GM10847 (cell line): Measurements from ENCODE around the gene BUB3.

Experiments used
- POLR2A ChIP-seq: IDR thresholded peaks from 2 replicates; pipeline ENCODE4 v1.6.1; 2011; ENCODE audit not compliant: insufficient read length; ENCODE audit errors: extremely low read depth

Gene BUB3

GRCh38 chr10:123136806-123137642 is 17.2 kb upstream of the BUB3 start:
- no peak for TF ChIP-seq POLR2A

DNA sequence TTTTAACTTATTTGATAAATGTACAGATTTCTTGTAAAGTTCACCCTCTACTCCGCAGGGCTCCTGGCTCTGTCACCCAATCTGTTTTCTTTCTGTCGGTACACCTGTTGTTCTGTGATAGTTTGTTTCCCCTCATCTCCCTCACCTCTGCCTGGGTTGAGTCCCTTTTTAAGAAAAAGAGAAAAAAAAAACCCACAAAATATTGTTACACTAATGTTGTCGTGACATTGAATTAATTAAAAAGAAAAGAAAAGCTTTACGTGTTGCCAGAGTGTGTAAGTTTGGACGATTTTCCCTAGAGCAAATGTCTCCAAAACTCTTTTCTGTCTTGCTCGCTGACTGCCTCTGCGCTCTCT is 15.1 kb upstream of the BUB3 start:
- TF ChIP-seq POLR2A: no peak

DNA sequence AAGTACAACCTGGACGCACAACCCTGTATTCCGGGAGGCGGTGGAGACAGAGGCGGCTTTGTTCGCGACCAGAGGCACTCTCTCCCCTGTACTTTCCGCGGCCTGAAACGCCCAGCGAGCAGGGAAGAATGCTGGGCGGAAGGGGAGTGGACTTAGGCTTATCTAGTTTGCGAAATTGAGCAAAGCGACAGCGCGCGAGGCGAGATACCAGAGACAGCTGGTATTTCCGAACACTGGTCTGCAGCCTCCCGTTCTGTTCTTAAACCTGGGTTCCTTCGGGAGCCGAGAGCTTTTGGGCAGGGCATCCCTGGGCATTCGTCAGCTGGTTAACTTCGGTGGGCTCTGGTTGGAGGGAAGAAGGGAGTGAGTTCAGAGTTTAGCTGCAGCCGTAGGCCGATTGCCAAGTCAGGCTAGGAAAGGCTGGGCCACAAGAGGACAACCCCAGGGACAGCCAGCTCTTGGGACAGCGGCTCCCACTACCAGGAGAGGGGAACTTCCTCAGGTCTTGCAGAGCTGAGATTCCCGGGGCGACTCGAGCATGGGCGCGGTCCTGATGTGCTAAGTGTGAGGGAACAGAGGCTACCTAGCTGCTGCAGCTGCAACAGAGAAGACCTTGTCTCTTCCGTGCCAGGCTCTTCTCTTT is 14.6 kb upstream of the BUB3 start:
- TF ChIP-seq POLR2A: no peak

DNA sequence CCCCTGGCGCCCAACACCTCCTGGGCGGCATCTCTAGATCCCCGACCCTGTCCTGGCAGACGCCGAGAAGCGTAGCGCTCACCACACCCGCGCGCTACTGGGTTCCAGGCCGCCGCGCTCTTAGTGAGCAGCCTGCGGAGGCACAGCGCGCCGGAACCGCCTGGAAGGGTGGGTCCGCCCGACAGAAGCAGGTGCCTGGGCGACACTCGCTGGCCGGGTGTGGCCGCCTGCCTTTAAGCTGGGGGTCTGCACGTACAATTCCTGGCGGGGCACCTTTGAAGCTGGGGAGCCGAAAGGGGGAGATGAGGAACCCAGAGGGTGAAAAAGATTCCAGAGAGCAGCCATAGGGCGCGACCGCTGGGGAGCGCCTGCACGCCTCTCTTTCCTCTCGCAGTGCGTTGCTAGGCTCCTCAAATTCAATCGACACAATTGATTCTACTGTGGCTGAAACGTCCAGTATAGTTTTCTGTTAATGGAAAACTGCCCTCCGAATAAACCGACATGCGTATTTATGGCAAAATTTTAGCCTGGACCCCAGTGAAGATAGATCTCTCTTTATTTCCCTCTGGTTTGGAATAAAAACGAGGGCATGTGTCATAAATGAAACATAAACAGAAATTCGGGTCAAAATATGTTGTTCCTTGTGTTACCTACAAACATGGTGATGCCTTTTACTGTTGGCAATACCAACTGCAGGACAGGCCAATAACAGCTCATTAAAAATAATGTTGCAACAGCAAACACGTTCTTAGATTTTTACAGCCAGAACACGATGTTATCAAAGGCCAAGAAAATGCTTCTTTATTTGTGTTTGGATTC is 13.8 kb upstream of the BUB3 start:
- TF ChIP-seq POLR2A: no peak

DNA sequence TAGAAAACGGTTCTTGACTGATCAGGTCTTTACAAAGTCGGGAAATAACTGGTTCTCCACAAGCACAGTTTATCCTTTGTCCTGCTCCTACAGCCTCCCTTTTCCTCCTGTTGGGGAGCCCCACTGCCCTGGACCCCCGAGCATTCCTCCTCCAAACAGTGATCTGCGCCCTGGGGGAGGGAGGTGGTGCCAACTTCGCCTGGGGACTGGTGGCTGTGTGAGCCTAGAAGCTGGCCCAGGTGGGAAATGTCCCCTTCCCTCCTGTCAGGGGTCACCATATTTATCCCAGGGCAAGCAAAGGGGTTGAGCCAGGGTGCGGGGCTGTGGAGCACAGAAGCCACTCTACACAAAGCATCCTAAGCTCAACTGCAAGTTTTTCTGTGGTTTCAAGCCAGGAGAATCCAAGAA is 13.2 kb upstream of the BUB3 start:
- TF ChIP-seq POLR2A: no peak

DNA sequence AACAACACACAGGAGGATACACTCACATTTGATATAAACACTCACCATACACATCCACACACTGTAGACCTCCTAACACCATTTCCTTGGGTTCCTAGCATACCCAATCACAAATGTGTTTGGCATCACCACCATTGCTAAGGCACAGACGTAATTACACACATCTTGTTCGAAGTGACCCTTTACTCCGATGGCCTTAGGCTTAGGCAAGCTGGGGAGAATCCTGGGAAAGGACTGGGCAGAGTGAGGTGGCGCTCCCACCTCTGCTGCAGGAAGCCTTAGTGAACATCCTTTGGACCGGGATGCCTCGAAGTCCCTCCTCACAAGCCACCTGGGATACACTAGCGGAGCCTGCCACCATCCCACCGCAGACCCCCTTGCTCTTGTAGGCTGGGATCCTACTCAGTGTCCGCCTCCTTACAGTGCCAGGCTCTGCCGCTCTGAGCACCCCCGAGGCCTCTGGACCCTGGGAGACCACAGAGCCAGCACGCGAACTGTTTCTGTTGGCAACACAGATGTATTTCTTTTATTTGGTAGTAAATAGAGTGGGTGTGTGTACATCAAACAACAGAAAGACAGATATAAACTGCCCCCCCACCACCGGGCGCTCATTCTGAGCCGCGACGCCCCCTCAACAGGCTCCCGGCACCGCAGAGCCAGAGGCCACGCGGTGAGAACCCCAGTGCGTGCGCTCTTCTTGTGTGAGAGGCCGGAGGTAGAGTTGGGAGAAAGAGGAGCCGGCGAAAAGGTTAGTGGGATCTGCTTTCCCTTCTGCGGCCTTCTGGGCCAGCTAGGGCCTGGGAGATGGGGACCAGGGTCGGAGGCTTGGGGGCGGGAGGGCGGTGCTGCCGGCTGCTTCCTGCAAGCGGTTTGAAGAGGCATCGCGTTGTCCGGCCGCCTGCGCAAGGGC is 12.2 kb upstream of the BUB3 start:
- no peak for TF ChIP-seq POLR2A

DNA sequence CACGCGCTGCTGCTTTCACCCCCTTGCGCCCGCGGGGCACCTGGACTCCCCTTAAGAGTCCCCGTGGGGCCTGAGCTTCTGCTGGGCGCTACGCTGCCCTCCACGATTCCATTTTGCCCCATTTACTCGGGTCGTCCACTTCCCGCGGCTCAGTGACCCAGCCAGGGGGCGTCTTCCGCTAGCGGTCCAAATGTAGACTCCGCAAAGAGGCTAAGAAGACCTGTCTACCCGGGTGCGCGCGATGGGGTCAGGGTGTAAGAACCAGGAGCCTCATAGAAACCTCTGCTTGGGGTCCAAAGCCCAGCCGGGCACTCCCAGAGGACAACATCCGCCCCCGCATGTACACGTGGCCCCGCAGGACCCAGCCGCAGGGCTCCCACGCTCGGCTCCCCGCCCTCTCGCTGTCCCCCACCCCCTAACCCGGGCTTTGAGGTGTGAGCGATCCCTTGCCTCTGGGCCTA is 11.5 kb upstream of the BUB3 start:
- TF ChIP-seq POLR2A: no peak

DNA sequence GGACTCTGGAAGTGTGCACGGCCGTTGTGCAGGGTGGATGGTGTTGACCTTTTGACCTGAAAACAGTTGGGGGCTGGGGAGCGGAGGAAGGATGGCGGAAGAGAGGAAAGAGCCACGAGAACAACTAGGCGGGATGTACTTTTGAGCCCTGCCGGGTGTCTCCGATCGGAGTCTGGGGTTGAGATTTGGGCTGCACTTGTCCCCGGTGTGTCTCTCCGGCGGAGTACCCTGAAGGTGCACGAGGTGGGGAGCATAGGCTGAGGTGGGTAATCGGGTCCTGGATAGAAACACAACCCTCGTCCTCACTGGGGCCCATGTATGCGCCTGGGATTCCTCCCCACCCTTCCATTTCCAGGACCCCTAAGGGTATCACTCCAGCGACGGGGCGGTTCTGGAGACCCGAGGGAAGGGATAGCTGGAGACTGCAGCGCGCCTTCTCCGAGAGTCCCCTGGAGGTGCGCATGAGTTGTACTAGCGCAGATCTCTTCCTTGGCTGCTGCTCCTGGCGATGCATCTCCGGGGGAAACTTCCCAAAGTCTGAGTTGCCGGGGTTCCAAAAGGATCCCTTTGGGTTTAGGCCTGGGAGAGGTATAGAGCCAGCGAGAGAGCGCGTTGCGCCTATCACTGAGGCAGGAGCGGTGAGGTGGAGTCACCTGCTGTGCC is 10.9 kb upstream of the BUB3 start:
- TF ChIP-seq POLR2A: no peak

- TF ChIP-seq POLR2A: no peak
These were observed 10.4 kb upstream of the BUB3 start for GRCh38 chr10:123143825-123144168.

DNA sequence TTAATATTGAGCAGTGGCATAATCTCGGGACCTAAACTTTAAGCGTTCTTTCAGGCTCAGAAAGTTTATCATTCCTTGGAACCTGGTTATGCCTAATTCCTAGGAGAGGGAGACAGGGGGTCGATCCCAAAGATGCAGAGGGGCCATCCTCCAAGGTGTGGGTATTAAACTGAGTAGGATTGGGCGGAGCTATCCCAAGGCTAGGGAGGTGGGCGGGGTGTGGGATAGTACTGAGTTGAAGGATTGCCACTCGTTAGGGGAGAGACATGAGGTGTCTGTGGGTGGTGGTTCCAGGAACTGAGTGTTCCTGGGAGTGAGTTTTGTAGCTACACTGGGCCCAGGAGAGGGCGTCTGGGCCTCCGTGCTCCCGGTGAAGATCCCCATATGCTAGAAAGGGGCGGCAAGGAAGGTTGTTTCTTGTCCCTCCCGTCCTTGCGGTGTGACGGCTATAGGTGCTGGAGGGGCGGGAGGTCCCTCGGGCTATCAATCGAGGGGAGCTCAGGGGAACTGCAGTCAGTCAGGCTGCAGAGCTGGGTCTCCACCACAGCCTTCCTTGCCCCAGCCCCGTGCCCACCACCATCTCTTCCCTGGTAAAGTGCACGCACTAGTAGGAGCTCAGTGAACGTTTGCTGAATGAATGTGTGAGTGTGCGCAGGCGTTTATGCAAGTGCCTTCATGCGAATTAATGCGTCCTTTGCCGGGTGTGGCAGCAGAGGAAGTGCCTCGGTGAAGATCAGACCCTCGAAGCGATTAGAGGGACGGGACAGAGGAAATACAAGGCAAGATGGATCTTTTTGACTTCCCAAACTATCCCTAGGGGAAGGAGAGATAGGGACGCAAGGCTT is 9.3 kb upstream of the BUB3 start:
- no peak for TF ChIP-seq POLR2A

- no peak for TF ChIP-seq POLR2A
These were observed 8.6 kb upstream of the BUB3 start for GRCh38 chr10:123145542-123146012.

GRCh38 chr10:123146013-123146893 is 7.9 kb upstream of the BUB3 start:
- TF ChIP-seq POLR2A: no peak

- TF ChIP-seq POLR2A: no peak
These were observed 7.1 kb upstream of the BUB3 start for GRCh38 chr10:123146894-123147634.
